Measurements from ENCODE around the gene MSANTD3. TPM values are rescaled to one million over a fixed set of nuclear protein-coding genes. Genes with fewer than 3 reads are reported as not detected.
A peak's percentile ranks its signal among the peaks of the same experiment; 100 is the strongest.
"Not testable (repeated sequence)": the region's sequence is repeated elsewhere in the genome, so short reads cannot be mapped to it uniquely, and the experiment has no call there.

The MSANTD3 gene
- total RNA-seq (10 to 100 TPM; 11.8 to 12.9 TPM), polyA plus RNA-seq (1 to 10 TPM; 3.5 to 5.9 (median 4.7) TPM), total RNA-seq (7.9 to 16.6 (median 9.4) reads per million in 6 experiments)

DNA sequence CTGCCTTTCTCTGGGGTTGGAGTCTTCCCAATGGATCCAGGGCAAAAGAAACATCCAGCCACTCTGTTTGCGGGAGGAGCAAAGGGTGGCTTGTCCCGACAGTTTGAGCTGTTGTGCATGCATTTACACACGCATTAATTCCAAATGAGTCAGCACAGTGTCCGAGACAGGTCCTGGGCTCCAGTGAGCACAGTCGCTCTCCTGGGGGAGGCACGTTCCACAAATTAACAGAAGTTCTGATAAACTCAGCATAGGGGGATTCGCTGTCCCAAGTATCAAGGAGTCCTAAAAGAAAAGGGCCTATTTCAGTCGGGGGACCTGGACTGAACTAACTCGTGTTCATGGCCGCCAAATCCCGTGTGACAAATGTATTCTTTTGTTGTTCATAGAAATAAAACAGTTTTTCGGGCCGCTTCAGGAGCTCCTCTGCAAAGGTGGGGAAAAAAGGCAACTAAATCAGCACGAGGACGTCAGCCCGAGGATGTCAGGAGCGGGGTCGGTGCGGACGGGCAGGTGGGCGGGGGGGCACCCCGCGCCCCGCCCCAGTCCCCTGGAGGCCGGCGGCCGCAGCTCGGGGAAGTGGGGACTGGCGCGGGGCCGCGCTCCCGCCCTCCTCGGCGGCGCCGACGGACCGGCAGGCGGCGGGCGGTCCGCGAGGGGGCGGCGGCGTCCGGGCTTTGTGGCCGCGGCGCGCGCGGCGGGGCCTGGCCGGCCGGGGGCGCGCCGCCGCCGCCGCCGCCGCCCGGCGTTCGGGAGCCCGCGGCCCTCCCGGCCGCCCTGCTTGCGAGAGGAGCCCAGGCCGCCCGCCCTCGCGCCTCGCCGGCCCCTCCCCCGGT is at the start of gene MSANTD3:
MSANTD3 (plus strand) TSS at position 614 of the 836 bp plus-strand sequence. CDS start 14,796 bp downstream, outside the sequence.
- Mint-ChIP-seq H3K4me3 (peak within 1 kb of the TSS; percentile 89 to 99 (median 96)), H3K9me3 (no peaks in the 10 kb centered on the region), H3K36me3 (peaks cover 0 to 1% (median 0%) of the 10 kb centered on the region in 3 donors), H3K27ac (peak within 1 kb of the TSS; percentile 91 to 97 (median 94)), H3K27me3 (peaks cover 2 to 5% (median 4%) of the 10 kb centered on the region in 5 donors), H3K4me1 (peaks cover 25 to 43% (median 36%) of the 10 kb centered on the region in 4 donors)
- DNase-seq (peak; percentile 25 to 67 (median 47)), ATAC-seq (peak; percentile 84 to 85)
- POLR2A ChIA-PET = interaction anchor here (0.7 to 1.8 kb wide), 6 partner anchors 13 to 102 kb away, joined by 3 to 8 read pairs (median 4); partner anchors contain the start of gene TEX10

- Mint-ChIP-seq H3K9me3 (peaks cover 0 to 19% (median 7%) of the 10 kb centered on the region in 9 donors), H3K36me3 (peaks cover 0 to 14% (median 7%) of the 10 kb centered on the region in 3 donors), H3K4me3 (no peak overlapping the region), H3K27ac (no peak overlapping the region), H3K4me1 (no peaks in the 10 kb centered on the region), H3K27me3 (no peaks in the 10 kb centered on the region)
- POLR2A ChIA-PET = interaction anchor here (0.6 kb wide), 1 partner anchor 27 kb away, joined by 4 read pairs; no protein-coding TSS in a partner anchor
- DNase-seq (no peak), ATAC-seq (no peak)
Observed at GRCh38 chr9:100379862-100380261, 47.1 kb upstream of the MSANTD3 start.

DNA sequence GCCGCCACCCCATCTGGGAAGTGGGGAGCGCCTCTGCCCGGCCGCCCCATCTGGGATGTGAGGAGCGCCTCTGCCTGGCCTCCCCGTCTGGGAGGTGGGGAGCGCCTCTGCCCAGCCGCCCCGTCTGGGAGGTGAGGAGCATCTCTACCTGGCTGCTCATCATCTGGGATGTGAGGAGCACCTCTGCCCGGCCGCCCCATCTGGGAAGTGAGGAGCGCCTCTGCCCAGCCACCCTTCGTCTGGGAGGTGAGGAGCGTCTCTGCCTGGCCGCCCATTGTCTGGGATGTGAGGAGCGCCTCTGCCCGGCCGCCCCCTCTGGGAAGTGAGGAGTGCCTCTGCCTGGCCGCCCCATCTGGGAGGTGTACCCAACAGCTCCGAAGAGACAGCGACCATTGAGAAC is 34.0 kb upstream of the MSANTD3 start:
- H3K27me3 Mint-ChIP-seq, H3K27ac Mint-ChIP-seq, H3K9me3 Mint-ChIP-seq, POLR2A ChIA-PET, H3K4me1 Mint-ChIP-seq, DNase-seq, H3K4me3 Mint-ChIP-seq, ATAC-seq: not testable (repeated sequence)
- peaks cover 0 to 11% (median 0%) of the 10 kb centered on the region in 3 donors for H3K36me3 Mint-ChIP-seq

DNA sequence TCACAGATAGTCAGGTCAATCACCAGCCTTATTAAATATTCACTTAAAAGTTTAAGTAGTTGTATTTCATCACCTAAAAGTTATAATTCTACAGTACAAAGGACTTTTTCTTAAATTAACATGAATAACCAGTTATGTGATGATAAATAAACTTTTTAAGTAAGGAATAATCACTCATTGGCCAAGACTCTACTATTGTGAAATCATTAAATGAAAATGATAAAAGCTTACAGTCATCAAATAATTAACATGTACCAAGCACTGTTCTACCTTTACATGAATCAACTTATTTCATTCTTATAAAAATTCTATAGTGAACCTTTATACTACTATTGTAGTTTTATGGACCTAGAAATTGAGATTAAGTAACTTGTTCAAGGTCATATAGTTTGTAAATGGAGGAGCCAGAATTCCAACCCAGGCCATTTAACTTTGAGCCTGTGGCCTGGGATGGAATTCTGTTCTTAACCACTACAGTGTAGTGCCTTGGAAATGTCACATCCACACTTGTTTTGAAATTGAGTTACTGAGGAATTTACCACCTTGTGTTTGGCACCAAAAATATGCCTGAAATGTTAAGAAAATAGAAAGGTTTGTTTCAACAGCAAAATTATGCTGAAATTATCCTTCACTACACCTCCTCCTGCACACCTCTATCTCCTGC is 32.8 kb upstream of the MSANTD3 start:
- Mint-ChIP-seq H3K4me1 (no peaks in the 10 kb centered on the region), H3K27ac (no peak overlapping the region), H3K4me3 (no peak overlapping the region), H3K9me3 (peaks cover 0 to 7% (median 0%) of the 10 kb centered on the region in 9 donors), H3K36me3 (peaks cover 0 to 11% (median 0%) of the 10 kb centered on the region in 3 donors), H3K27me3 (no peaks in the 10 kb centered on the region)
- ATAC-seq (no peak), DNase-seq (no peak)
- POLR2A ChIA-PET = no interaction called here

DNA sequence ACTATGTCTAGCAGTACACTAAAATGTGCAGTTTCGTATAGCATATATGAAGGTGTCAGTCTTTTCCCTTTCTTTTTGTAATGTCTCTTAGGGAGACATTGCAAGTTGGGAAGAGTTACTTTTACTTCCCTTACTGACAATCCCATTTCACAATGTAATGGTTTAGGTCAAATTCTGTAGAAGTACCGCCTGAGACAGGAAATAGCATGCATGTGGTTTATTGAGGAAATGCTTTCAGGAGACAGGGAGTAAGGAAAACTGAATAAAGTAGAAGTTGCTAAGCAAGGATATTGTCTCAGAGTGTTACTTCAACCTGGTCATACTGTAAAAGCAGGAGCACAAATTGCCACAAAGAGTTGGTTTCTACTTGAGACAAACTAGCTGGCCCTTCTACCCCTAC is 32.1 kb upstream of the MSANTD3 start:
- peaks cover 0 to 7% (median 0%) of the 10 kb centered on the region in 9 donors for H3K9me3 Mint-ChIP-seq
- no peak overlapping the region for H3K27ac Mint-ChIP-seq
- ATAC-seq (no peak), DNase-seq (no peak)
- no peak overlapping the region for H3K4me3 Mint-ChIP-seq
- POLR2A ChIA-PET = no interaction called here
- peaks cover 0 to 11% (median 0%) of the 10 kb centered on the region in 3 donors for H3K36me3 Mint-ChIP-seq
- H3K4me1 Mint-ChIP-seq = no peaks in the 10 kb centered on the region
- H3K27me3 Mint-ChIP-seq = no peaks in the 10 kb centered on the region

DNA sequence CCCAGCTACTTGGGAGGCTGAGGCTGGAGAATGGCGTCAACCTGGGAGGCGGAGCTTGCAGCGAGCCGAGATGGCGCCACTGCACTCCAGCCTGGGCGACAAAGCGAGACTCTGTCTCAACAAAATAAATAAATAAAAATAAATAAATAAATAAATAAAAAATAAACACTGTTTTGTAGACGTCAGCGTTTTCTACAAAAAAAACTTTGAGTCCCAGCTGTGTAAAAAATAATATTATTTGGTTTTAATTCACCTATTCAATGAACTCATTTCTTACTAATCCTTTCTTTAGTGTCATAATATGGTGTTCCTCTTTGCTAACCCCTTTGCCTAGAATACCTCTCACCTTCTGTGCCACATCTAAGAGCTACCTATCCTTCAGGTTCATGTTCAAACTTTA is 30.2 kb upstream of the MSANTD3 start:
- Mint-ChIP-seq H3K27ac (no peak overlapping the region), H3K9me3 (peaks cover 0 to 5% (median 0%) of the 10 kb centered on the region in 9 donors), H3K4me3 (no peak overlapping the region), H3K4me1 (no peaks in the 10 kb centered on the region), H3K36me3 (peaks cover 0 to 8% (median 0%) of the 10 kb centered on the region in 3 donors), H3K27me3 (peaks cover 0 to 7% (median 0%) of the 10 kb centered on the region in 5 donors)
- ATAC-seq = no peak
- POLR2A ChIA-PET = no interaction called here
- DNase-seq = no peak

GRCh38 chr9:100397529-100398266 is 29.2 kb upstream of the MSANTD3 start:
- DNase-seq (no peak), ATAC-seq (no peak)
- H3K9me3 Mint-ChIP-seq = peaks cover 0 to 5% (median 0%) of the 10 kb centered on the region in 9 donors
- H3K4me3 Mint-ChIP-seq = no peak overlapping the region
- H3K27me3 Mint-ChIP-seq = peaks cover 0 to 7% (median 2%) of the 10 kb centered on the region in 5 donors
- peaks cover 0 to 7% (median 0%) of the 10 kb centered on the region in 3 donors for H3K36me3 Mint-ChIP-seq
- POLR2A ChIA-PET = no interaction called here
- no peak overlapping the region for H3K27ac Mint-ChIP-seq
- H3K4me1 Mint-ChIP-seq = no peaks in the 10 kb centered on the region

DNA sequence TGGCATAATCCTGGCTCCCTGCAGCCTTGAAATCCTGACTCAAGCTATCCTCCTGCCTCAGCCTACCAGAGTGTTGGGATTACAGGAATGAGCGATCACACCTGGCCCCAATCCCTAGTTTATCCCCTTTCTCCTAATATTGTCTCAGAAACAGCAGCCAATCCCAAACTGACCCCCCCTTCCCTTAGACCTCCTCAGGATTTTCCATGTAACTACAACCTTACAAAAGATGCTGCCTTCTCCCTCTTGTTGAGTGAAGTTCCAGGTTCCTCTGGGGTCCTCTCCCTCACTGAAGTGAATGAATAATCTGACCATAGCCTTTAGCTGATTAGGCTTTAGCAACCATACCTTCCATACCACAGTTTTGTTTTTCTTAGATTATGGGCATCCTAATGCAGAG is 25.9 kb upstream of the MSANTD3 start:
- no peaks in the 10 kb centered on the region for H3K4me1 Mint-ChIP-seq
- no peaks in the 10 kb centered on the region for H3K9me3 Mint-ChIP-seq

DNA sequence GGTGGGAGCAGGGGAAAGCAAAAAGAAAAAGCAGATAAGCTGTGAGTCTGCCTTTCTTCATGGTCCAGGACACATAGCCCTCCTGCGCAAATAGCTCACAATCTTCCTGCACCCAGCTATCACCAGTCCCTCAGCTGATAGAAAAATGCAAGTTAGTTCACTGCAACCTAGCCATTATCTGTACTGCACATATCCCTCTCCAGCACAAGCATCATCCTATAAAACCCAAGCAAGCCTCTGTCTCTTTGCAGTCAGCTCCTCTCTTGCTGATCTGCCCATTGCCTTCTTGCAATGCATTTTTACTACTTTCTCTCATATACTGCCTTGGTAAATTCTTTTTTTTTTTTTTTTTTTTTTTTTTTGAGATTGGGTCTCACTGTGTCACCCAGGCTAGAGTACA is 20.0 kb upstream of the MSANTD3 start:
- H3K4me1 Mint-ChIP-seq = peaks cover 8 to 14% (median 12%) of the 10 kb centered on the region in 4 donors

More for the DNA sequence above, 25.9 kb upstream of the MSANTD3 start:
- DNase-seq (no peak), ATAC-seq (no peak)
- POLR2A ChIA-PET = no interaction called here
- H3K36me3 Mint-ChIP-seq = no peaks in the 10 kb centered on the region
- peaks cover 0 to 11% (median 6%) of the 10 kb centered on the region in 5 donors for H3K27me3 Mint-ChIP-seq
- no peak overlapping the region for H3K27ac Mint-ChIP-seq
- no peak overlapping the region for H3K4me3 Mint-ChIP-seq

GRCh38 chr9:100408546-100409175 is 18.3 kb upstream of the MSANTD3 start:
- H3K27me3 Mint-ChIP-seq = peaks cover 5 to 24% (median 15%) of the 10 kb centered on the region in 5 donors
- ATAC-seq (no peak), DNase-seq (no peak)
- H3K9me3 Mint-ChIP-seq = no peaks in the 10 kb centered on the region
- H3K27ac Mint-ChIP-seq = no peak overlapping the region
- H3K4me3 Mint-ChIP-seq = no peak overlapping the region
- peaks cover 9 to 16% (median 16%) of the 10 kb centered on the region in 4 donors for H3K4me1 Mint-ChIP-seq
- POLR2A ChIA-PET = no interaction called here
- no peaks in the 10 kb centered on the region for H3K36me3 Mint-ChIP-seq

More for the DNA sequence above, 20.0 kb upstream of the MSANTD3 start:
- Mint-ChIP-seq H3K36me3 (no peaks in the 10 kb centered on the region), H3K9me3 (no peaks in the 10 kb centered on the region), H3K27me3 (peaks cover 5 to 24% (median 15%) of the 10 kb centered on the region in 5 donors), H3K4me3 (no peak overlapping the region), H3K27ac (no peak overlapping the region)
- POLR2A ChIA-PET = interaction anchor here (0.9 kb wide), 1 partner anchor 20 kb away, joined by 3 read pairs; the partner anchor contains the start of gene MSANTD3
- no peak for DNase-seq
- no peak for ATAC-seq

GRCh38 chr9:100409176-100409556 is 17.8 kb upstream of the MSANTD3 start:
- Mint-ChIP-seq H3K4me1 (peaks cover 9 to 16% (median 16%) of the 10 kb centered on the region in 4 donors), H3K4me3 (no peak overlapping the region), H3K9me3 (no peaks in the 10 kb centered on the region), H3K27me3 (peaks cover 5 to 24% (median 17%) of the 10 kb centered on the region in 5 donors), H3K36me3 (no peaks in the 10 kb centered on the region), H3K27ac (no peak overlapping the region)
- no peak for ATAC-seq
- POLR2A ChIA-PET = no interaction called here
- DNase-seq = no peak

Measured in naive thymus-derived CD8-positive, alpha-beta T cell (primary cell).